ENCODE measurements around the gene NEB.

The NEB gene

GRCh38 chr2:151522556-151522955 is 211.7 kb downstream of the NEB start:
- H3K9me3 Mint-ChIP-seq: no peaks in the 10 kb centered on the region
- no peaks in the 10 kb centered on the region for H3K36me3 Mint-ChIP-seq (ENCODE audit: low read depth)
- H3K27me3 Mint-ChIP-seq: no peaks in the 10 kb centered on the region
- H3K4me3 Mint-ChIP-seq: no peak overlapping the region
- no peaks in the 10 kb centered on the region for H3K4me1 Mint-ChIP-seq (ENCODE audit: low read depth)
- no peak overlapping the region for H3K27ac Mint-ChIP-seq

- no peak overlapping the region for H3K4me3 Mint-ChIP-seq
- no peak overlapping the region for H3K27ac Mint-ChIP-seq
- H3K27me3 Mint-ChIP-seq: no peaks in the 10 kb centered on the region
- H3K36me3 Mint-ChIP-seq (ENCODE audit: low read depth): no peaks in the 10 kb centered on the region
- no peaks in the 10 kb centered on the region for H3K9me3 Mint-ChIP-seq
- no peaks in the 10 kb centered on the region for H3K4me1 Mint-ChIP-seq (ENCODE audit: low read depth)
These were observed 213.3 kb downstream of the NEB start for GRCh38 chr2:151520976-151521375.

GRCh38 chr2:151518802-151519201 is 215.5 kb downstream of the NEB start:
- Mint-ChIP-seq H3K36me3 (ENCODE audit: low read depth) (no peaks in the 10 kb centered on the region), H3K4me1 (ENCODE audit: low read depth) (no peaks in the 10 kb centered on the region), H3K9me3 (no peaks in the 10 kb centered on the region), H3K27me3 (no peaks in the 10 kb centered on the region), H3K27ac (no peak overlapping the region), H3K4me3 (no peak overlapping the region)

DNA sequence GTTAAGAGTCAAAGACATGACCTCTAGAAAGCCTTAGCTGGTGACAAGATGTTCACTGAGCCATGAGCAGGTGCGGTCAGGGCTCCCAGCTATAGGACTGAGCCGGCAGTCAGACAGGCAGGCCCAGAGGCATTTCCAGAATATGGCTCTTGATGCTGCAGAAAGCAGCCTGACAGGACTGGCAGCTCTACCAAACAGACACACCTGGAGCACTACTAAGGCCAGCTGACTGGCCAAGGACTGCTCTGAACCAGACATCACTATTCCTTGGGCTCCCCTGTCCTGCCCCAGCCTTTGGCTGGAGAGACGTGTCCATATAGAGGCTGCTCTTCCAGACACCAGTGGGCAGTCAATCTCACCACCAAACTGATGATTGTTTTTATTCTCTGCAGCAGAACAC is 225.8 kb downstream of the NEB start:
- Mint-ChIP-seq H3K9me3 (no peaks in the 10 kb centered on the region), H3K27me3 (no peaks in the 10 kb centered on the region), H3K36me3 (ENCODE audit: low read depth) (peaks cover 5% of the 10 kb centered on the region), H3K4me3 (no peak overlapping the region), H3K4me1 (ENCODE audit: low read depth) (no peaks in the 10 kb centered on the region), H3K27ac (no peak overlapping the region)

DNA sequence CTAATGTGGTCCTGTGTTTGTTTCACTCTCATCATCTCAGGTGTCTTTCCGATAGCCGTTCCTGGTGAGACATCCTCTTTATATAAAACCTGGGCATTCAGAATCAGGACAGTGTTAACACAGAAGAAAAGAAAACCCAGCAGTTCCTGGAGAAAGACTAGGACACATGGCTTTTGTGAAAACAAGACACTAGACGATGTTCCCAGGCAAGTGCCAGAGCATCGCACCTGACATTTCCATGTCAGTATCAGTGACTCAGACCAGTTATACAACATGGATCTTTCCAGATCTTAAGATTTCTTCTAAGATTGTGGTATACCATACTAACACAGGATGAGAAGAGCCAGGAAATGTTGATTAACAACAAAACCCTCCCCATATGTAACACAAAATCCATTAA is 228.1 kb downstream of the NEB start:
- Mint-ChIP-seq H3K4me1 (ENCODE audit: low read depth) (no peaks in the 10 kb centered on the region), H3K9me3 (no peaks in the 10 kb centered on the region), H3K27me3 (no peaks in the 10 kb centered on the region), H3K27ac (no peak overlapping the region), H3K4me3 (no peak overlapping the region), H3K36me3 (ENCODE audit: low read depth) (no peaks in the 10 kb centered on the region)

DNA sequence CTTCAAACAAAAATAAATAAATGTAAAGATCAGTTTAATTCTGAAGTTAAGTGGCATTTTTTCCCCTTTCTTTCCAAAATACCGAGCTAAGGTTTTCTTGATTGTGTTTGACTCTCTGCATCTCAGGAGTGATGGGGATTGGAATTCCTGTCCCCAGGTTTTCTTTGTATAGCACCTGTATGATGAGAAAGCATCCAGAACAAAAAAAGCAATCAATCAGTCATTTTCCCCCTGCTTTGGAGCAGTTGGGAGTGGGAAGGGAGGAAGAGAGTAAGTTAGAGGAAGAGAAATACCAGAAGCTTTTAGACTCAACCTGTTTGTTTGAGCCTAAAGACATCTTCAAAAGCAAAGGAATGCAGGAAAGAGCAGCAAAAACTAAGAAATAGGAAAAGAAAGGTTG is 236.1 kb downstream of the NEB start:
- peaks cover 10% of the 10 kb centered on the region for H3K36me3 Mint-ChIP-seq (ENCODE audit: low read depth)
- H3K9me3 Mint-ChIP-seq: no peaks in the 10 kb centered on the region
- no peak overlapping the region for H3K27ac Mint-ChIP-seq
- no peaks in the 10 kb centered on the region for H3K4me1 Mint-ChIP-seq (ENCODE audit: low read depth)
- no peaks in the 10 kb centered on the region for H3K27me3 Mint-ChIP-seq
- H3K4me3 Mint-ChIP-seq: no peak overlapping the region

DNA sequence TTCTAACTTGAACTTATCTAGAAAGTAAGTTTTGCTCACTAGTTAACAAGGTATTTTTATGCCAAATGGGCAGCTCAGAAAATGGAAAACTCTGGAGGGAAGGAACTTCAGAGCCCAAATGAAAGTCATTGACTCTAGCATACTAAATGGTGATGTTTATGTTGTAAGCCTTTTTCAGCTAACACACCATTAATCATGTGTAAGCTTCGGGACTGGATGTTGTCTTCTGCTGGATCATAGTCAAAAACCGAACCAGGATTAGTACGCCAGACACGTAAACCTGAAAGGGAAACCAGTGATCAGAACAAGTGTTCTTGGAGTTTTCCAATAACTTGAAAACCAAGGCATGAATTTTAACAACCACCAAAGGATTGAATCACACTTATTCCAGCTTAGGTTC is 242.8 kb downstream of the NEB start:
- Mint-ChIP-seq H3K9me3 (peaks cover 2% of the 10 kb centered on the region), H3K4me3 (no peak overlapping the region), H3K27ac (no peak overlapping the region), H3K27me3 (no peaks in the 10 kb centered on the region), H3K4me1 (ENCODE audit: low read depth) (peaks cover 2% of the 10 kb centered on the region), H3K36me3 (ENCODE audit: low read depth) (peaks cover 50% of the 10 kb centered on the region)

- H3K27me3 Mint-ChIP-seq: no peaks in the 10 kb centered on the region
These were observed 244.0 kb downstream of the NEB start for GRCh38 chr2:151490276-151490675.

GRCh38 chr2:151486053-151486452 is 248.2 kb downstream of the NEB start:
- H3K27me3 Mint-ChIP-seq: no peaks in the 10 kb centered on the region
- H3K36me3 Mint-ChIP-seq (ENCODE audit: low read depth): peaks cover 74% of the 10 kb centered on the region
- peak overlapping the region; percentile 56 for H3K27ac Mint-ChIP-seq
- H3K4me3 Mint-ChIP-seq: no peak overlapping the region
- H3K9me3 Mint-ChIP-seq: peaks cover 10% of the 10 kb centered on the region
- H3K4me1 Mint-ChIP-seq (ENCODE audit: low read depth): peaks cover 35% of the 10 kb centered on the region

More at GRCh38 chr2:151490276-151490675, 244.0 kb downstream of the NEB start:
- Mint-ChIP-seq H3K9me3 (peaks cover 10% of the 10 kb centered on the region), H3K4me3 (no peak overlapping the region), H3K27ac (no peak overlapping the region), H3K4me1 (ENCODE audit: low read depth) (peaks cover 14% of the 10 kb centered on the region), H3K36me3 (ENCODE audit: low read depth) (peaks cover 63% of the 10 kb centered on the region)

DNA sequence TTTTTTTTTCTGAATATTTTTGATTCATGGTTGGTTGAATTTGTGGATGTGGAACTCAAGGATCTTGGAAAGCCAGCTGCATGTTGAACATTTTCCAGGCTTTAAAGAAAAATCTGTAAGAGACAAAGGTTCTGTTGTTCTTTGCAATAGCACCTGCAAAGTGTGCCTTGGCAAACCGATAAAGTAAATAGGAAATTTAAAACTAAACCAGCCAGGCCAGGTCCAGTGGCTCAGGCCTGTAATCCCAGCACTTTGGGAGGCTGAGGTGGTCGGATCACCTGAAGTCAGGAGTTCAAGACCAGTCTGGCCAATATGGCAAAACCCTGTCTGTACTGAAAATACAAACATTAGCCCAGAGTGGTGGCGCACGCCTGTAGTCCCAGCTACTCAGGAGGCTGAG is 250.2 kb downstream of the NEB start:
- Mint-ChIP-seq H3K4me1 (ENCODE audit: low read depth) (peaks cover 44% of the 10 kb centered on the region), H3K36me3 (ENCODE audit: low read depth) (peaks cover 80% of the 10 kb centered on the region), H3K9me3 (peaks cover 15% of the 10 kb centered on the region)

DNA sequence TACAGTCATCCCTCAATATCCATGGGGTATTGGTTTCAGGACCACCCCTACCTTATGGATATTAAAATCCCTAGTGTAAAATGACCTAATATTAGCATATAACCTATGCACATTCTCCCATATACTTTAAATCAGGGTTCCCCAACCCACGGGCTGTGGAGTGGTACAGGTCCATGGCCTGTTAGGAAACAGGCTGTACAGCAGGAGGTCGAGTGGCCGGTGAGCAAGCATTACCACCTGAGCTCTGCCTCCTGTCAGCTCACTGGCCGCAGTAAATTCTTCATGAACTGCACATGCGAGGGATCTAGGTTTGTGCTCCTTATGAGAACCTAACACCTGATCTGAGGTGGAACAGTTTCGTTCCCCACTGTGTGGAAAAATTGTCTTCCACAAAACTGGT is 250.7 kb downstream of the NEB start:
- Mint-ChIP-seq H3K36me3 (ENCODE audit: low read depth) (peaks cover 85% of the 10 kb centered on the region), H3K9me3 (peaks cover 15% of the 10 kb centered on the region), H3K27me3 (no peaks in the 10 kb centered on the region), H3K27ac (no peak overlapping the region), H3K4me1 (ENCODE audit: low read depth) (peaks cover 44% of the 10 kb centered on the region), H3K4me3 (no peak overlapping the region)

More for the DNA sequence above, 250.2 kb downstream of the NEB start:
- Mint-ChIP-seq H3K27me3 (no peaks in the 10 kb centered on the region), H3K27ac (no peak overlapping the region), H3K4me3 (no peak overlapping the region)

GRCh38 chr2:151482171-151482725 is 252.0 kb downstream of the NEB start:
- H3K36me3 Mint-ChIP-seq (ENCODE audit: low read depth): peaks cover 91% of the 10 kb centered on the region

DNA sequence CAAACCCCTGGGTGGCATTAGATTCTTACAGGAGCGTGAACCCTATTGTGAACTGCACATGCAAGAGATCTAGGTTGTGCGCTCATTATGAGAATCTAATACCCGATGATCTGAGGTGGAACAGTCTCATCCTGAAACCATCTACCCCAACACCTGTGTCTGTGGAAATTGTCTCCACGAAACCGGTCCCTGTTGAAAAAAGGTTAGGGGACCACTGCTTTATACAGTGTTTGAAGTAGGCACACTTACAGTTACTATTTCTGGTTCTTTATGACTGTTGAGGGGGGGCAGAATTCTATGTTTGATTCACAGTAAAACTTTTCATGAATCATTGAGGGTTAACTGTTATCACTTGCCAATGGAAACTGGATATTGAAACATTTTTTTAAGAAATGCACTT is 252.5 kb downstream of the NEB start:
- peaks cover 44% of the 10 kb centered on the region for H3K4me1 Mint-ChIP-seq (ENCODE audit: low read depth)
- peaks cover 93% of the 10 kb centered on the region for H3K36me3 Mint-ChIP-seq (ENCODE audit: low read depth)
- peaks cover 15% of the 10 kb centered on the region for H3K9me3 Mint-ChIP-seq
- peak overlapping the region; percentile 5 for H3K4me3 Mint-ChIP-seq
- peak overlapping the region; percentile 83 for H3K27ac Mint-ChIP-seq
- no peaks in the 10 kb centered on the region for H3K27me3 Mint-ChIP-seq

More at GRCh38 chr2:151482171-151482725, 252.0 kb downstream of the NEB start:
- H3K4me1 Mint-ChIP-seq (ENCODE audit: low read depth): peaks cover 44% of the 10 kb centered on the region
- peaks cover 15% of the 10 kb centered on the region for H3K9me3 Mint-ChIP-seq
- H3K27ac Mint-ChIP-seq: peak overlapping the region; percentile 83
- H3K27me3 Mint-ChIP-seq: no peaks in the 10 kb centered on the region
- H3K4me3 Mint-ChIP-seq: peak overlapping the region; percentile 5

GRCh38 chr2:151478011-151478410 is 256.3 kb downstream of the NEB start:
- no peaks in the 10 kb centered on the region for H3K27me3 Mint-ChIP-seq
- H3K4me3 Mint-ChIP-seq: no peak overlapping the region
- H3K9me3 Mint-ChIP-seq: peaks cover 5% of the 10 kb centered on the region
- H3K36me3 Mint-ChIP-seq (ENCODE audit: low read depth): peaks cover 91% of the 10 kb centered on the region
- H3K4me1 Mint-ChIP-seq (ENCODE audit: low read depth): peaks cover 27% of the 10 kb centered on the region
- H3K27ac Mint-ChIP-seq: no peak overlapping the region

- Mint-ChIP-seq H3K36me3 (ENCODE audit: low read depth) (peaks cover 91% of the 10 kb centered on the region), H3K4me3 (no peak overlapping the region), H3K9me3 (peaks cover 5% of the 10 kb centered on the region), H3K27ac (no peak overlapping the region), H3K27me3 (no peaks in the 10 kb centered on the region), H3K4me1 (ENCODE audit: low read depth) (peaks cover 29% of the 10 kb centered on the region)
These were observed 258.0 kb downstream of the NEB start for GRCh38 chr2:151476287-151476686.

- Mint-ChIP-seq H3K27ac (no peak overlapping the region), H3K4me3 (no peak overlapping the region), H3K9me3 (peaks cover 2% of the 10 kb centered on the region), H3K36me3 (ENCODE audit: low read depth) (peaks cover 91% of the 10 kb centered on the region), H3K27me3 (no peaks in the 10 kb centered on the region), H3K4me1 (ENCODE audit: low read depth) (peaks cover 20% of the 10 kb centered on the region)
These were observed 259.2 kb downstream of the NEB start for GRCh38 chr2:151475071-151475470.
